Neural progenitor cell (in vitro differentiated cells): ENCODE data around the gene RELA.

Experiments
- EZH2 ChIP-seq: fragments of 200-600 bp; sonication (generic); IDR thresholded peaks from 2 replicates; pipeline ENCODE4 v1.6.1; 2017; ENCODE audit warnings: antibody characterized with exemption, mild to moderate bottlenecking, moderate library complexity
- TF ChIP-seq, protein P1 (sequence below): fragments of 200-600 bp; sonication (generic); IDR thresholded peaks from 2 replicates; pipeline ENCODE4 v1.5.1; 2017; ENCODE audit warnings: antibody characterized with exemption, mild to moderate bottlenecking

DNA sequence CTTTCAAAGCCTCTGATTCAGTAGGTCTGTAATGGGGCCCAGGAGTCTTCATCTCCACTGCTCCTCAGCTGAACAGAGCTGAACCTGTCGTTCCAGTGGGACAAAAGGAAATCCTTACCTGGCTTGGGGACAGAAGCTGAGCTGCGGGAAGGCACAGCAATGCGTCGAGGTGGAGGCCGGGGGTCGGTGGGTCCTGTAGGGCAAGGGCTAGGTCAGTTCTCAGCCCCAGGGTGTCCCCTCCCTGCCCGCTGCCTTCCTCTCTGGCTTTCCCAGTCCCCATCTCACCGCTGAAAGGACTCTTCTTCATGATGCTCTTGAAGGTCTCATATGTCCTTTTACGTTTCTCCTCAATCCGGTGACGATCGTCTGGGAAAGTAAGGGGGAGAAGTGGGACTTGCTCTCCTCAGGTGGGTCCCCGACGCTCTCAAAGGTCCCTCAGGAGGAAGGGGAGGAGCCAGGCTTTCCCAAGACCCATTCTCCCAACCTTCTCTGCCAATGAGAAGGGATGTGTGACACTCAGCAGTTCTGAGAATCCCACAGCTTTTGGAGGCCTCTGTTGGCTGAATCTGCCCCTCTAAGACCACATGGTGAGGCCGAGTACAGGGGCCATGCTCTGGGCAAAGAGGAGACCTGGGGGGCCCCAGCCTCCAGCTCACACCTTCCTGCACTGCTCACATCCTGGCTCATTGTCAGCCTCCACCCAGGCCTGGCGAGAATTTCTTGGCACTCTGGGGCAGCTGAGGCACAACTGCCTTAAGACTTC is 7.0 kb downstream of the RELA start:
- no peak for TF ChIP-seq EZH2
- TF ChIP-seq, protein P1, sequence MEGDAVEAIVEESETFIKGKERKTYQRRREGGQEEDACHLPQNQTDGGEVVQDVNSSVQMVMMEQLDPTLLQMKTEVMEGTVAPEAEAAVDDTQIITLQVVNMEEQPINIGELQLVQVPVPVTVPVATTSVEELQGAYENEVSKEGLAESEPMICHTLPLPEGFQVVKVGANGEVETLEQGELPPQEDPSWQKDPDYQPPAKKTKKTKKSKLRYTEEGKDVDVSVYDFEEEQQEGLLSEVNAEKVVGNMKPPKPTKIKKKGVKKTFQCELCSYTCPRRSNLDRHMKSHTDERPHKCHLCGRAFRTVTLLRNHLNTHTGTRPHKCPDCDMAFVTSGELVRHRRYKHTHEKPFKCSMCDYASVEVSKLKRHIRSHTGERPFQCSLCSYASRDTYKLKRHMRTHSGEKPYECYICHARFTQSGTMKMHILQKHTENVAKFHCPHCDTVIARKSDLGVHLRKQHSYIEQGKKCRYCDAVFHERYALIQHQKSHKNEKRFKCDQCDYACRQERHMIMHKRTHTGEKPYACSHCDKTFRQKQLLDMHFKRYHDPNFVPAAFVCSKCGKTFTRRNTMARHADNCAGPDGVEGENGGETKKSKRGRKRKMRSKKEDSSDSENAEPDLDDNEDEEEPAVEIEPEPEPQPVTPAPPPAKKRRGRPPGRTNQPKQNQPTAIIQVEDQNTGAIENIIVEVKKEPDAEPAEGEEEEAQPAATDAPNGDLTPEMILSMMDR = no peak
